Measurements from ENCODE around the gene ADRB1. TPM values are rescaled to one million over a fixed set of nuclear protein-coding genes. Genes with fewer than 3 reads are reported as not detected.

ADRB1 gene
- total RNA-seq, 4 donors from 2014 or later, result 0.13 to 0.66 (median 0.18) TPM; not detected in 1

- H3K9me3 ChIP-seq, result no peaks in the 10 kb centered on the region
- DNase-seq (no peak), ATAC-seq (no peak)
- intact Hi-C loops (cut with DNase I; ENCODE audit: low total_unique reads) (no loop called here), in situ Hi-C loops (cut with MboI; ENCODE audit: low sequenced_read_pairs in 4 of 4) (no loop called here)
- TF ChIP-seq POLR2A (IDR thresholded peaks at IDR 0.05), result no peak
- TF ChIP-seq CTCF (IDR thresholded peaks at IDR 0.05 in 4 of 5, conservative IDR thresholded peaks at IDR 0.05 in 1 of 5), result no peak
- no peaks in the 10 kb centered on the region for H3K27me3 ChIP-seq
- H3K4me3 ChIP-seq, result no peak overlapping the region
- H3K36me3 ChIP-seq, result no peaks in the 10 kb centered on the region
- no peak overlapping the region for H3K27ac ChIP-seq
- H3K4me1 ChIP-seq, result no peaks in the 10 kb centered on the region
Measured at GRCh38 chr10:114079421-114079820, 35.8 kb downstream of the ADRB1 start.

- no peaks in the 10 kb centered on the region for H3K36me3 ChIP-seq
- in situ Hi-C loops (cut with MboI; ENCODE audit: low sequenced_read_pairs in 4 of 4), result no loop called here
- intact Hi-C loops (cut with DNase I; ENCODE audit: low total_unique reads), result no loop called here
- no peaks in the 10 kb centered on the region for H3K4me1 ChIP-seq
- no peak overlapping the region for H3K27ac ChIP-seq
- H3K9me3 ChIP-seq, result no peaks in the 10 kb centered on the region
- no peak for TF ChIP-seq POLR2A (IDR thresholded peaks at IDR 0.05)
- no peak for TF ChIP-seq CTCF (IDR thresholded peaks at IDR 0.05 in 4 of 5, conservative IDR thresholded peaks at IDR 0.05 in 1 of 5)
- no peaks in the 10 kb centered on the region for H3K27me3 ChIP-seq
- ATAC-seq, result no peak
- no peak for DNase-seq
- no peak overlapping the region for H3K4me3 ChIP-seq
Measured at GRCh38 chr10:114081911-114082583, 38.4 kb downstream of the ADRB1 start.

- Histone ChIP-seq H3K27me3 (no peaks in the 10 kb centered on the region), H3K27ac (no peak overlapping the region), H3K36me3 (no peaks in the 10 kb centered on the region), H3K4me3 (no peak overlapping the region), H3K4me1 (no peaks in the 10 kb centered on the region), H3K9me3 (no peaks in the 10 kb centered on the region)
- ATAC-seq, result no peak
- DNase-seq, result no peak
- in situ Hi-C loops (cut with MboI; ENCODE audit: low sequenced_read_pairs in 4 of 4), result no loop called here
- TF ChIP-seq POLR2A (IDR thresholded peaks at IDR 0.05) (no peak), CTCF (IDR thresholded peaks at IDR 0.05 in 4 of 5, conservative IDR thresholded peaks at IDR 0.05 in 1 of 5) (no peak)
- intact Hi-C loops (cut with DNase I; ENCODE audit: low total_unique reads), result no loop called here
Measured at GRCh38 chr10:114083040-114083439, 39.4 kb downstream of the ADRB1 start.

GRCh38 chr10:114084215-114084614 lies 40.5 kb downstream of the ADRB1 start:
- DNase-seq (no peak), ATAC-seq (no peak)
- Histone ChIP-seq H3K27me3 (no peaks in the 10 kb centered on the region), H3K27ac (no peak overlapping the region), H3K4me3 (no peak overlapping the region), H3K36me3 (no peaks in the 10 kb centered on the region), H3K9me3 (no peaks in the 10 kb centered on the region), H3K4me1 (no peaks in the 10 kb centered on the region)
- TF ChIP-seq CTCF (IDR thresholded peaks at IDR 0.05 in 4 of 5, conservative IDR thresholded peaks at IDR 0.05 in 1 of 5) (no peak), POLR2A (IDR thresholded peaks at IDR 0.05) (no peak)
- intact Hi-C loops (cut with DNase I; ENCODE audit: low total_unique reads) (no loop called here), in situ Hi-C loops (cut with MboI; ENCODE audit: low sequenced_read_pairs in 4 of 4) (no loop called here)

- ATAC-seq (no peak), DNase-seq (no peak)
- no peaks in the 10 kb centered on the region for H3K27me3 ChIP-seq
- H3K27ac ChIP-seq, result no peak overlapping the region
- H3K9me3 ChIP-seq, result no peaks in the 10 kb centered on the region
- no peaks in the 10 kb centered on the region for H3K36me3 ChIP-seq
- no peaks in the 10 kb centered on the region for H3K4me1 ChIP-seq
- in situ Hi-C loops (cut with MboI; ENCODE audit: low sequenced_read_pairs in 4 of 4) (no loop called here), intact Hi-C loops (cut with DNase I; ENCODE audit: low total_unique reads) (no loop called here)
- H3K4me3 ChIP-seq, result no peak overlapping the region
- no peak for TF ChIP-seq CTCF (IDR thresholded peaks at IDR 0.05 in 4 of 5, conservative IDR thresholded peaks at IDR 0.05 in 1 of 5)
- no peak for TF ChIP-seq POLR2A (IDR thresholded peaks at IDR 0.05)
Measured at GRCh38 chr10:114087255-114087654, 43.6 kb downstream of the ADRB1 start.

Measured in gastrocnemius medialis (tissue), 4 donors.